ENCODE results near the gene CTNNA3. TPM values are rescaled to one million over a fixed set of nuclear protein-coding genes. Genes with fewer than 3 reads are reported as not detected.
"Not testable (repeated sequence)": the region's sequence is repeated elsewhere in the genome, so short reads cannot be mapped to it uniquely, and the experiment has no call there.

The CTNNA3 gene
- total and polyA plus RNA-seq, 2 of the 4 experiments (the other 2 are of a cell fraction) = 0.19 to 0.90 TPM

GRCh38 chr10:67699613-67700270, 3.7 kb upstream of the CTNNA3 start:
- intact Hi-C loops (cut with micrococcal nuclease); H3K14ac ChIP-seq (replicated peaks; ENCODE audit: low read depth, low read length); DNase-seq; H3K4ac ChIP-seq (ENCODE audit: low read depth, low read length); H3K18ac ChIP-seq (ENCODE audit: low read depth, low read length); H2AFZ ChIP-seq (replicated peaks; ENCODE audit: low read length, poor library complexity); H4K91ac ChIP-seq (ENCODE audit: insufficient read depth, low read depth, low read length); H3K9me3 ChIP-seq (ENCODE audit: control insufficient read depth, insufficient read depth, low read length); H2BK20ac ChIP-seq (ENCODE audit: low read depth, low read length); H3K4me2 ChIP-seq (ENCODE audit: low read depth, low read length); H2AK9ac ChIP-seq (replicated peaks; ENCODE audit: low read depth, low read length, poor library complexity); H3K9ac ChIP-seq (ENCODE audit: low read depth, low read length); H3K56ac ChIP-seq (ENCODE audit: extremely low read depth, insufficient read depth, low read length); H3K27ac ChIP-seq (ENCODE audit: insufficient read depth, low read length); CTCF ChIA-PET; H3K4me3 ChIP-seq (ENCODE audit: insufficient read depth, low read depth, low read length); H3K36me3 ChIP-seq (ENCODE audit: control insufficient read depth, insufficient read depth, low read length); BruUV-seq (replicated peaks); dilution Hi-C loops (cut with HindIII; ENCODE audit: low sequenced_read_pairs, unreplicated experiment); H3K23ac ChIP-seq (ENCODE audit: low read depth, low read length); H3K9me1 ChIP-seq (ENCODE audit: insufficient read depth, low read length); ATAC-seq (ENCODE audit: low read depth); in situ Hi-C loops (cut with MboI; ENCODE audit: low sequenced_read_pairs); H2AK5ac ChIP-seq (ENCODE audit: low read depth, low read length); H2BK5ac ChIP-seq (ENCODE audit: low read depth, low read length, poor library complexity, severe bottlenecking); H4K20me1 ChIP-seq (ENCODE audit: insufficient read depth, low read length); H4K8ac ChIP-seq (ENCODE audit: low read depth in 2 of 2, low read length in 2 of 2); H2BK15ac ChIP-seq (ENCODE audit: low read depth, low read length); H3K27me3 ChIP-seq (ENCODE audit: control insufficient read depth, insufficient read depth, low read length); H3K79me1 ChIP-seq (ENCODE audit: low read depth in 1 of 2, low read length in 2 of 2); H2BK120ac ChIP-seq (ENCODE audit: low read depth, low read length); H4K5ac ChIP-seq (ENCODE audit: low read depth, low read length); H3K4me1 ChIP-seq (ENCODE audit: control insufficient read depth, insufficient read depth, low read length); POLR2A ChIA-PET (ENCODE audit: unreplicated experiment): not testable (repeated sequence)
- 100% methylated on average over 6 of the region's 23 CpGs; no CpG with 5 or more reads in 1 of the 2 experiments for WGBS, 2 experiments (ENCODE audit: extremely low coverage in 2 of 2, insufficient read length in 1 of 2)
